CD14-positive monocyte (primary cell): ENCODE measurements around the gene ATOSA. TPM values are rescaled to one million over a fixed set of nuclear protein-coding genes. Genes with fewer than 3 reads are reported as not detected.

Experiments
- DNase-seq, 3 donors: peaks; one replicate each; pipeline ENCODE4 v3.0.0-alpha.2; 2011 to 2022
- H2AFZ ChIP-seq: 2 replicates; pipeline ENCODE4 v1.6.0; 2012; ENCODE audit warnings: mild to moderate bottlenecking, low read depth, low read length, inconsistent platforms; ENCODE audit not compliant: insufficient read depth, poor library complexity, severe bottlenecking
- H3K27ac ChIP-seq, 2 donors: 1 replicate in 1 of 2; 2 replicates in 1 of 2; pipeline ENCODE4 v1.5.1; 2012 to 2013; ENCODE audit warnings: low read length in 2 of 2, control low read depth in 1 of 2, inconsistent platforms in 1 of 2, low read depth in 1 of 2, mild to moderate bottlenecking in 1 of 2
- H3K27me3 ChIP-seq, 2 donors: one replicate each; pipeline versions ENCODE4 v1.6.0 to v1.6.1; 2011 to 2013; ENCODE audit warnings: low read length in 2 of 2; ENCODE audit not compliant: control insufficient read depth in 2 of 2, insufficient read depth in 2 of 2
- H3K36me3 ChIP-seq, 2 donors: replicated peaks in 1 of 2; 1 replicate in 1 of 2; 2 replicates in 1 of 2; pipeline versions ENCODE4 v1.5.1 to v1.6.1; 2012 to 2013; ENCODE audit warnings: low read length in 2 of 2, control low read depth in 1 of 2, inconsistent platforms in 1 of 2, mild to moderate bottlenecking in 1 of 2; ENCODE audit not compliant: insufficient read depth in 2 of 2, control insufficient read depth in 1 of 2
- H3K4me1 ChIP-seq, 2 donors: 1 replicate in 1 of 2; 2 replicates in 1 of 2; pipeline versions ENCODE4 v1.5.1 to v1.6.1; 2012 to 2013; ENCODE audit warnings: low read length in 2 of 2, control low read depth in 1 of 2, inconsistent platforms in 1 of 2, mild to moderate bottlenecking in 1 of 2, moderate library complexity in 1 of 2; ENCODE audit not compliant: insufficient read depth in 2 of 2, control insufficient read depth in 1 of 2
- H3K4me2 ChIP-seq: replicated peaks from 2 replicates; pipeline ENCODE3; 2012; ENCODE audit warnings: low read length, moderate library complexity, mild to moderate bottlenecking; ENCODE audit not compliant: poor library complexity, severe bottlenecking; ENCODE audit errors: extremely low read depth
- H3K4me3 ChIP-seq, 3 experiments: fragments of 200-600 bp in 1 of 3; sonication (generic) in 1 of 3; replicated peaks in 1 of 3; 1 replicate in 2 of 3; 2 replicates in 1 of 3; pipeline ENCODE4 v1.5.1; 2011 to 2013; ENCODE audit warnings: low read length in 3 of 3, mild to moderate bottlenecking in 3 of 3, control low read depth in 2 of 3, low read depth in 2 of 3, inconsistent platforms in 1 of 3, moderate library complexity in 1 of 3
- H3K79me2 ChIP-seq: 2 replicates; pipeline ENCODE4 v1.6.0; 2012; ENCODE audit warnings: mild to moderate bottlenecking, control low read depth, inconsistent platforms, low read length, moderate library complexity; ENCODE audit not compliant: insufficient read depth
- H3K9ac ChIP-seq: 2 replicates; pipeline ENCODE4 v1.6.0; 2017; ENCODE audit warnings: low read length, mild to moderate bottlenecking; ENCODE audit not compliant: insufficient read depth, poor library complexity, severe bottlenecking
- H3K9me3 ChIP-seq, 2 donors: replicated peaks in 1 of 2; 1 replicate in 1 of 2; 2 replicates in 1 of 2; pipeline versions ENCODE4 v1.5.1 to v1.6.1; 2012 to 2013; ENCODE audit warnings: low read length in 2 of 2, control low read depth in 1 of 2; ENCODE audit not compliant: control insufficient read depth in 1 of 2, insufficient read depth in 1 of 2
- H4K20me1 ChIP-seq: 2 replicates; pipeline ENCODE4 v1.6.0; 2012; ENCODE audit warnings: mild to moderate bottlenecking, low read length, control low read depth, moderate library complexity; ENCODE audit not compliant: insufficient read depth
- H3K27ac Mint-ChIP-seq, 7 donors: one replicate each; pipeline ENCODE4 v1.8.0; 2020; ENCODE audit warnings: mild to moderate bottlenecking in 7 of 7, mixed read lengths in 7 of 7, moderate library complexity in 6 of 7, inconsistent platforms in 2 of 7
- H3K27me3 Mint-ChIP-seq, 3 donors: one replicate each; pipeline ENCODE4 v1.8.0; 2021 to 2022; ENCODE audit warnings: low read depth in 3 of 3, mild to moderate bottlenecking in 3 of 3, mixed read lengths in 3 of 3, moderate library complexity in 3 of 3, inconsistent platforms in 1 of 3
- H3K36me3 Mint-ChIP-seq, 2 donors: one replicate each; pipeline ENCODE4 v1.8.0; 2020; ENCODE audit warnings: mixed read lengths in 2 of 2, inconsistent platforms in 1 of 2, mild to moderate bottlenecking in 1 of 2
- H3K4me1 Mint-ChIP-seq: one replicate; pipeline ENCODE4 v1.8.0; 2020; ENCODE audit warnings: mild to moderate bottlenecking, mixed read lengths
- H3K4me3 Mint-ChIP-seq, 2 donors: one replicate each; pipeline ENCODE4 v1.8.0; 2020; ENCODE audit warnings: mild to moderate bottlenecking in 2 of 2, mixed read lengths in 2 of 2, moderate library complexity in 1 of 2
- H3K9me3 Mint-ChIP-seq, 7 donors: one replicate each; pipeline ENCODE4 v1.8.0; 2020 to 2022; ENCODE audit warnings: mixed read lengths in 7 of 7, mild to moderate bottlenecking in 6 of 7, moderate library complexity in 6 of 7, inconsistent platforms in 2 of 7
- WGBS: methylation state at CpG from one replicate; pipeline ENCODE4 v1.1.5; 2013; ENCODE audit warnings: missing lambda C conversion rate; ENCODE audit not compliant: insufficient coverage; 5-methylcytosine and 5-hydroxymethylcytosine counted together
- intact Hi-C, 2 donors: fragments of 100-400 bp; cut with micrococcal nuclease; formaldehyde crosslinking; loops; one replicate each; pipeline versions ENCODE4 v1.15.0 to v1.15.1; 2023
- polyA plus RNA-seq, 3 donors: library from polyadenylated mRNA; depleted of rRNA in 1 of 3; unstranded in 2 of 3; stranded (reverse) in 1 of 3; fragments of 300-500 nt in 2 of 3; fragments of >200 nt in 1 of 3; fragmentation: Illumina TruSeq in 2 of 3; gene quantifications; 1 replicate in 2 of 3; 2 replicates in 1 of 3; pipeline ENCODE4 v1.2.3, GENCODE V29; 2012 to 2021
- TF ChIP-seq, protein P1 (sequence below): fragments of 200-600 bp; IDR thresholded peaks from one replicate; pipeline ENCODE4 v1.8.0; 2022; ENCODE audit warnings: antibody characterized with exemption, mild to moderate bottlenecking

ATOSA gene
- polyA plus RNA-seq, 3 donors: 2.1 to 15.9 (median 3.5) TPM

DNA sequence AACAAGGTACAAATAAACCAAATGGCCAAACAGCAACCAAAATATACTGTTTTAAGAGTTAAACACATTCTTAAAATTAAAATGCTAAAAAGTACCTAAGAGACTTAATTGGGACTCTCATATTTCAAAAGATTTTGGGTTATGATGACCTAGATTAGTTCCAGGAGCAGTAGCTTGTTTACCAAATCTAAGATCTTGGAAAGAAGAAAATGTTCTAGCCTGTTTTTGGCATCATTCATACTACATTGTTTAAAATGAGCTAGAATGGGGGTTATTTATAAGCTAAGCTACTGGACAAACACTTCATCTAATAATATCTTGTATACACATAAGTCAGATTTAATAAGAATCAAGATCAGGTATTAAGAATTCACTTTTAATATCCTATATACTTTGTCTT is 22.8 kb downstream of the ATOSA start:
- TF ChIP-seq, protein P1, sequence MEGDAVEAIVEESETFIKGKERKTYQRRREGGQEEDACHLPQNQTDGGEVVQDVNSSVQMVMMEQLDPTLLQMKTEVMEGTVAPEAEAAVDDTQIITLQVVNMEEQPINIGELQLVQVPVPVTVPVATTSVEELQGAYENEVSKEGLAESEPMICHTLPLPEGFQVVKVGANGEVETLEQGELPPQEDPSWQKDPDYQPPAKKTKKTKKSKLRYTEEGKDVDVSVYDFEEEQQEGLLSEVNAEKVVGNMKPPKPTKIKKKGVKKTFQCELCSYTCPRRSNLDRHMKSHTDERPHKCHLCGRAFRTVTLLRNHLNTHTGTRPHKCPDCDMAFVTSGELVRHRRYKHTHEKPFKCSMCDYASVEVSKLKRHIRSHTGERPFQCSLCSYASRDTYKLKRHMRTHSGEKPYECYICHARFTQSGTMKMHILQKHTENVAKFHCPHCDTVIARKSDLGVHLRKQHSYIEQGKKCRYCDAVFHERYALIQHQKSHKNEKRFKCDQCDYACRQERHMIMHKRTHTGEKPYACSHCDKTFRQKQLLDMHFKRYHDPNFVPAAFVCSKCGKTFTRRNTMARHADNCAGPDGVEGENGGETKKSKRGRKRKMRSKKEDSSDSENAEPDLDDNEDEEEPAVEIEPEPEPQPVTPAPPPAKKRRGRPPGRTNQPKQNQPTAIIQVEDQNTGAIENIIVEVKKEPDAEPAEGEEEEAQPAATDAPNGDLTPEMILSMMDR: no peak
- H3K79me2 ChIP-seq: no peaks in the 10 kb centered on the region
- H3K36me3 ChIP-seq: peaks cover 40 to 90% of the 10 kb centered on the region in 2 donors
- H2AFZ ChIP-seq: no peak overlapping the region
- H3K27ac Mint-ChIP-seq: no peak overlapping the region
- no peak overlapping the region for H3K9ac ChIP-seq
- peaks cover 2% of the 10 kb centered on the region for H3K4me1 Mint-ChIP-seq
- H3K9me3 ChIP-seq: no peaks in the 10 kb centered on the region
- no peak overlapping the region for H3K27ac ChIP-seq
- intact Hi-C loops: no loop called here
- H3K4me3 Mint-ChIP-seq: no peak overlapping the region
- no peaks in the 10 kb centered on the region for H3K9me3 Mint-ChIP-seq
- no peaks in the 10 kb centered on the region for H3K27me3 Mint-ChIP-seq
- peaks cover 48 to 53% of the 10 kb centered on the region in 2 donors for H3K36me3 Mint-ChIP-seq
- no peaks in the 10 kb centered on the region for H4K20me1 ChIP-seq
- H3K4me2 ChIP-seq: no peak overlapping the region
- DNase-seq: no peak
- H3K4me1 ChIP-seq: no peaks in the 10 kb centered on the region
- no peak overlapping the region for H3K4me3 ChIP-seq
- H3K27me3 ChIP-seq: no peaks in the 10 kb centered on the region

DNA sequence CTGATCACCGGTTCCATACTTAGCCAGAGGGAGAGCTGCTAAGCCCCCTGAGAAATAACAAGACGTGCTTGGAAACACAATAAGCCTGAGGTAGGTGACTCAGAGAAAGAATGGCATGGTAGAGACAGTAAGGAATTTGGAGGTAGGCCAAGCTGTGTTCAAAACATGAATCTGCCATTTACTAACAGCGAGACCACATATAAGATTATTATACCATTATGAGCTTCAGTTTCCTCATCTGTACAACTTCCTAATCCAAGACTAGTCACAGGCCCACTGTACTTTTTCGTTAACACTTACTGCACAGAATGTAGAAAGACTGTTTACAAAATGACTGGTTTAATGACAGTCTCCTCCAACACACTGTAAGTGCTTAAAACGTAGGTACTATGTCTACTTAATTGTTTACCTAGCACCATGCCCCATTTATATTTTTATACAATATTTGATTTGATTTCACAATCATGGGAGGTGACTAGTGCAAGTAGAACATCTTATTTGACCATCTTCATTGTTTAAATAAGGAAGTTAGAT is 25.7 kb downstream of the ATOSA start:
- TF ChIP-seq, protein P1: no peak
- intact Hi-C loops: no loop called here
- H2AFZ ChIP-seq: no peak overlapping the region
- H3K4me2 ChIP-seq: no peak overlapping the region
- no peaks in the 10 kb centered on the region for H3K79me2 ChIP-seq
- peaks cover 35 to 36% of the 10 kb centered on the region in 2 donors for H3K36me3 Mint-ChIP-seq
- no peaks in the 10 kb centered on the region for H3K9me3 ChIP-seq
- peaks cover 3% of the 10 kb centered on the region for H3K4me1 Mint-ChIP-seq
- no peaks in the 10 kb centered on the region for H3K27me3 ChIP-seq
- H3K9ac ChIP-seq: no peak overlapping the region
- no peaks in the 10 kb centered on the region for H3K9me3 Mint-ChIP-seq
- no peaks in the 10 kb centered on the region for H3K27me3 Mint-ChIP-seq
- 100% methylated on average over 1 of the region's 5 CpGs for WGBS
- no peaks in the 10 kb centered on the region for H3K4me1 ChIP-seq
- DNase-seq: no peak
- H3K4me3 Mint-ChIP-seq: no peak overlapping the region
- H3K4me3 ChIP-seq: no peak overlapping the region
- no peak overlapping the region for H3K27ac Mint-ChIP-seq
- peaks cover 32 to 62% of the 10 kb centered on the region in 2 donors for H3K36me3 ChIP-seq
- H3K27ac ChIP-seq: no peak overlapping the region
- no peaks in the 10 kb centered on the region for H4K20me1 ChIP-seq
